Spinal cord (tissue), 10 donors: ENCODE results near the gene CETN3. TPM values are rescaled to one million over a fixed set of nuclear protein-coding genes. Genes with fewer than 3 reads are reported as not detected.
A peak's percentile ranks its signal among the peaks of the same experiment; 100 is the strongest.

Source experiments
- DNase-seq, 6 donors: peaks; one replicate each; pipeline versions ENCODE4 v3.0.0 to v3.0.0-alpha.2; 2013 to 2015; ENCODE audit warnings: low spot score in 6 of 6, low read depth in 4 of 6
- H3K27ac ChIP-seq: one replicate; pipeline ENCODE4 v1.5.1; 2013; ENCODE audit warnings: low read depth, low read length, control low read depth
- H3K27me3 ChIP-seq: one replicate; pipeline ENCODE4 v1.6.1; 2013; ENCODE audit warnings: low read length; ENCODE audit not compliant: control insufficient read depth, insufficient read depth
- H3K36me3 ChIP-seq: one replicate; pipeline ENCODE4 v1.6.1; 2013; ENCODE audit warnings: low read length; ENCODE audit not compliant: control insufficient read depth, insufficient read depth
- H3K4me1 ChIP-seq: one replicate; pipeline ENCODE4 v1.6.1; 2013; ENCODE audit warnings: low read length; ENCODE audit not compliant: control insufficient read depth, insufficient read depth
- H3K4me3 ChIP-seq: one replicate; pipeline ENCODE4 v1.5.1; 2013; ENCODE audit warnings: low read depth, low read length, control low read depth
- H3K9me3 ChIP-seq: one replicate; pipeline ENCODE4 v1.6.1; 2013; ENCODE audit warnings: low read length; ENCODE audit not compliant: control insufficient read depth, insufficient read depth
- WGBS: methylation state at CpG from one replicate; pipeline ENCODE4 v1.1.5; 2013; ENCODE audit warnings: missing lambda C conversion rate; ENCODE audit not compliant: insufficient coverage; 5-methylcytosine and 5-hydroxymethylcytosine counted together
- long read RNA-seq, 4 donors: transcript quantifications; one replicate each; lab custom pipeline, GENCODE V29; 2026
- polyA plus RNA-seq, 2 donors: library from polyadenylated mRNA; unstranded; fragments of 120-200 nt; gene quantifications; one replicate each; pipeline ENCODE4 v1.2.1, GENCODE V29; 2013; ENCODE audit not compliant: insufficient read length in 2 of 2
- total RNA-seq, 2 donors: library from RNA; depleted of rRNA in 1 of 2; stranded (reverse); fragments of 120-200 nt in 1 of 2; fragments of >200 nt in 1 of 2; gene quantifications; one replicate each; pipeline versions ENCODE4 v1.2.3 to v1.2.4, GENCODE V29; 2013 to 2014
- donor health status: healthy.

Gene CETN3
- total RNA-seq: 10 to 100 TPM; 21.2 to 61.1 TPM
- 10 to 100 TPM; 35.7 to 40.6 TPM for polyA plus RNA-seq
- long read RNA-seq, donor 1, transcript CETN3-204 (4 exons, 867 nt): minor isoform, 6 of 21 reads
- long read RNA-seq, donor 1, transcript CETN3-201 (5 exons, 2,432 nt): major isoform, 15 of 21 reads
- long read RNA-seq, donor 1, partial matches to known transcripts: 0 of 21 reads
- long read RNA-seq, donor 1, other reads (novel, unspliced or antisense): 0 of 21 reads
- long read RNA-seq, donor 2, transcript CETN3-201 (5 exons, 2,432 nt): major isoform, 7 of 9 reads
- long read RNA-seq, donor 2, partial matches to known transcripts: 0 of 9 reads
- long read RNA-seq, donor 2, other reads (novel, unspliced or antisense): 0 of 9 reads
- long read RNA-seq, donor 3, transcript CETN3-201 (5 exons, 2,432 nt): major isoform, 12 of 13 reads
- long read RNA-seq, donor 3, partial matches to known transcripts: 0 of 13 reads
- long read RNA-seq, donor 3, other reads (novel, unspliced or antisense): 0 of 13 reads
- long read RNA-seq, donor 4, transcript CETN3-201 (5 exons, 2,432 nt): major isoform, 63 of 78 reads
- long read RNA-seq, donor 4, transcript CETN3-204 (4 exons, 867 nt): minor isoform, 11 of 78 reads
- long read RNA-seq, donor 4, partial matches to known transcripts: 0 of 78 reads
- long read RNA-seq, donor 4, other reads (novel, unspliced or antisense): 0 of 78 reads

GRCh38 chr5:90409318-90410177 is at the start of gene CETN3:
Gene CETN3, minus strand, starts transcription at chr5:90409756. Its CDS starts 95 bp downstream, at chr5:90409661.
- under 1% methylated on average over 36 of the region's 51 CpGs for WGBS

GRCh38 chr5:90446961-90447360 is 37.4 kb upstream of the CETN3 start:
- Histone ChIP-seq H3K9me3 (no peaks in the 10 kb centered on the region), H3K27ac (no peak overlapping the region), H3K4me1 (no peaks in the 10 kb centered on the region), H3K36me3 (no peaks in the 10 kb centered on the region), H3K4me3 (no peak overlapping the region), H3K27me3 (no peaks in the 10 kb centered on the region)
- no peak for DNase-seq

More at GRCh38 chr5:90409318-90410177, at the start of gene CETN3:
- H3K4me1 ChIP-seq: peaks cover 3% of the 10 kb centered on the region
- H3K4me3 ChIP-seq: peak within 1 kb of the TSS; percentile 98
- DNase-seq: peak; percentile 94 to 99 (median 96)
- H3K27me3 ChIP-seq: no peaks in the 10 kb centered on the region
- H3K9me3 ChIP-seq: no peaks in the 10 kb centered on the region
- peak within 1 kb of the TSS; percentile 100 for H3K27ac ChIP-seq
- no peaks in the 10 kb centered on the region for H3K36me3 ChIP-seq

GRCh38 chr5:90440644-90441043 is 31.1 kb upstream of the CETN3 start:
- no CpG with 5 or more reads among the region's 2 CpGs for WGBS

GRCh38 chr5:90438100-90438499 is 28.5 kb upstream of the CETN3 start:
- H3K4me3 ChIP-seq: no peak overlapping the region
- WGBS: no CpG with 5 or more reads among the region's 1 CpG
- H3K4me1 ChIP-seq: no peaks in the 10 kb centered on the region
- no peak for DNase-seq
- no peaks in the 10 kb centered on the region for H3K27me3 ChIP-seq
- H3K9me3 ChIP-seq: no peaks in the 10 kb centered on the region
- H3K27ac ChIP-seq: no peak overlapping the region
- no peaks in the 10 kb centered on the region for H3K36me3 ChIP-seq

More at GRCh38 chr5:90440644-90441043, 31.1 kb upstream of the CETN3 start:
- DNase-seq: no peak
- Histone ChIP-seq H3K4me1 (no peaks in the 10 kb centered on the region), H3K4me3 (no peak overlapping the region), H3K36me3 (no peaks in the 10 kb centered on the region), H3K9me3 (no peaks in the 10 kb centered on the region), H3K27me3 (no peaks in the 10 kb centered on the region), H3K27ac (no peak overlapping the region)

GRCh38 chr5:90437663-90438062 is 28.1 kb upstream of the CETN3 start:
- no peak for DNase-seq
- Histone ChIP-seq H3K4me3 (no peak overlapping the region), H3K9me3 (no peaks in the 10 kb centered on the region), H3K4me1 (no peaks in the 10 kb centered on the region), H3K36me3 (no peaks in the 10 kb centered on the region), H3K27me3 (no peaks in the 10 kb centered on the region), H3K27ac (no peak overlapping the region)

GRCh38 chr5:90434116-90434714 is 24.7 kb upstream of the CETN3 start:
- H3K27ac ChIP-seq: no peak overlapping the region

GRCh38 chr5:90424245-90424644 is 14.7 kb upstream of the CETN3 start:
- Histone ChIP-seq H3K4me3 (no peak overlapping the region), H3K27ac (no peak overlapping the region), H3K4me1 (no peaks in the 10 kb centered on the region), H3K27me3 (no peaks in the 10 kb centered on the region), H3K9me3 (no peaks in the 10 kb centered on the region), H3K36me3 (no peaks in the 10 kb centered on the region)
- DNase-seq: no peak
- WGBS: no CpG with 5 or more reads among the region's 1 CpG

More at GRCh38 chr5:90434116-90434714, 24.7 kb upstream of the CETN3 start:
- Histone ChIP-seq H3K27me3 (no peaks in the 10 kb centered on the region), H3K36me3 (no peaks in the 10 kb centered on the region), H3K9me3 (no peaks in the 10 kb centered on the region), H3K4me3 (no peak overlapping the region), H3K4me1 (no peaks in the 10 kb centered on the region)
- peak in 3 of 6 donors; percentile 20 to 74 (median 71) for DNase-seq
- WGBS: no CpG with 5 or more reads among the region's 5 CpGs

- Histone ChIP-seq H3K36me3 (no peaks in the 10 kb centered on the region), H3K27ac (no peak overlapping the region), H3K27me3 (no peaks in the 10 kb centered on the region), H3K4me1 (no peaks in the 10 kb centered on the region), H3K4me3 (no peak overlapping the region), H3K9me3 (no peaks in the 10 kb centered on the region)
- DNase-seq: no peak
- WGBS: 28% methylated on average over 2 of the region's 4 CpGs
These were observed 11.6 kb upstream of the CETN3 start for GRCh38 chr5:90421136-90421535.

GRCh38 chr5:90418214-90418613 is 8.7 kb upstream of the CETN3 start:
- H3K4me1 ChIP-seq: no peaks in the 10 kb centered on the region
- WGBS: no CpG with 5 or more reads among the region's 1 CpG
- no peak overlapping the region for H3K4me3 ChIP-seq
- no peak overlapping the region for H3K27ac ChIP-seq
- no peaks in the 10 kb centered on the region for H3K36me3 ChIP-seq
- no peaks in the 10 kb centered on the region for H3K9me3 ChIP-seq
- DNase-seq: no peak
- no peaks in the 10 kb centered on the region for H3K27me3 ChIP-seq
